Ascending aorta (tissue), 2 donors: ENCODE measurements around the gene NDEL1. TPM values are rescaled to one million over a fixed set of nuclear protein-coding genes. Genes with fewer than 3 reads are reported as not detected.

Experiments
- DNase-seq, 2 donors: peaks; one replicate each; pipeline ENCODE4 v3.0.0-alpha.2; 2019; ENCODE audit warnings: low spot score in 2 of 2
- H3K27ac ChIP-seq, 2 donors: fragments of 200-600 bp; sonication (generic); one replicate each; pipeline ENCODE4 v1.5.1; 2016 to 2017; ENCODE audit warnings: mild to moderate bottlenecking in 1 of 2
- H3K27me3 ChIP-seq: fragments of 200-600 bp; sonication (generic); one replicate; pipeline ENCODE4 v1.5.1; 2017
- H3K36me3 ChIP-seq, 2 donors: fragments of 200-600 bp; sonication (generic); one replicate each; pipeline ENCODE4 v1.5.1; 2016
- H3K4me1 ChIP-seq, 2 donors: fragments of 200-600 bp; sonication (generic); one replicate each; pipeline ENCODE4 v1.5.1; 2016 to 2017; ENCODE audit warnings: mild to moderate bottlenecking in 1 of 2
- H3K4me3 ChIP-seq, 2 donors: fragments of 200-600 bp; sonication (generic); one replicate each; pipeline ENCODE4 v1.5.1; 2016 to 2017; ENCODE audit warnings: mild to moderate bottlenecking in 1 of 2
- H3K9me3 ChIP-seq, 2 donors: fragments of 200-600 bp; sonication (generic); one replicate each; pipeline ENCODE4 v1.5.1; 2016
- intact Hi-C: fragments of 100-400 bp; cut with DNase I; formaldehyde crosslinking; loops from one replicate; pipeline ENCODE4 v1.15.1; 2023
- total RNA-seq: library from RNA; depleted of rRNA; stranded (reverse); fragments of >200 nt; gene quantifications from one replicate; pipeline ENCODE4 v1.1.0, GENCODE V29; 2016
- TF ChIP-seq, protein P1 (sequence below), 3 experiments: fragments of 200-600 bp in 2 of 3; fragments of 450-650 bp in 1 of 3; sonication (generic) in 2 of 3; IDR thresholded peaks; one replicate each; pipeline ENCODE4 v1.5.1; 2016 to 2019; ENCODE audit warnings: antibody characterized with exemption in 3 of 3, mild to moderate bottlenecking in 1 of 3, moderate library complexity in 1 of 3

NDEL1 gene
- total RNA-seq, 1 donor from 2014 or later, result 103 TPM

- intact Hi-C loops, result loop anchor here (5.0 kb wide), 2 partner anchors 38 to 42 kb away; no protein-coding TSS in a partner anchor
- peaks cover 89 to 97% of the 10 kb centered on the region in 2 donors for H3K36me3 ChIP-seq
- no peaks in the 10 kb centered on the region for H3K9me3 ChIP-seq
- peak overlapping the region; percentile 68 to 77 for H3K27ac ChIP-seq
- H3K4me1 ChIP-seq, result peaks cover 5 to 16% of the 10 kb centered on the region in 2 donors
- no peak for DNase-seq
- no peaks in the 10 kb centered on the region for H3K27me3 ChIP-seq
- TF ChIP-seq, protein P1, sequence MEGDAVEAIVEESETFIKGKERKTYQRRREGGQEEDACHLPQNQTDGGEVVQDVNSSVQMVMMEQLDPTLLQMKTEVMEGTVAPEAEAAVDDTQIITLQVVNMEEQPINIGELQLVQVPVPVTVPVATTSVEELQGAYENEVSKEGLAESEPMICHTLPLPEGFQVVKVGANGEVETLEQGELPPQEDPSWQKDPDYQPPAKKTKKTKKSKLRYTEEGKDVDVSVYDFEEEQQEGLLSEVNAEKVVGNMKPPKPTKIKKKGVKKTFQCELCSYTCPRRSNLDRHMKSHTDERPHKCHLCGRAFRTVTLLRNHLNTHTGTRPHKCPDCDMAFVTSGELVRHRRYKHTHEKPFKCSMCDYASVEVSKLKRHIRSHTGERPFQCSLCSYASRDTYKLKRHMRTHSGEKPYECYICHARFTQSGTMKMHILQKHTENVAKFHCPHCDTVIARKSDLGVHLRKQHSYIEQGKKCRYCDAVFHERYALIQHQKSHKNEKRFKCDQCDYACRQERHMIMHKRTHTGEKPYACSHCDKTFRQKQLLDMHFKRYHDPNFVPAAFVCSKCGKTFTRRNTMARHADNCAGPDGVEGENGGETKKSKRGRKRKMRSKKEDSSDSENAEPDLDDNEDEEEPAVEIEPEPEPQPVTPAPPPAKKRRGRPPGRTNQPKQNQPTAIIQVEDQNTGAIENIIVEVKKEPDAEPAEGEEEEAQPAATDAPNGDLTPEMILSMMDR (IDR thresholded peaks at IDR 0.05), result no peak
- no peak overlapping the region for H3K4me3 ChIP-seq
Observed at GRCh38 chr17:8514801-8515200, 79.1 kb downstream of the NDEL1 start.

Other genes starting within 250 kb of the NDEL1 start
- gene BORCS6, start 245.7 kb upstream of the NDEL1 start, total RNA-seq, result 29.5 TPM
- gene AURKB, start 225.3 kb upstream of the NDEL1 start, total RNA-seq, result not detected
- gene CTC1, start 187.8 kb upstream of the NDEL1 start, total RNA-seq, result 18.8 TPM
- 108 TPM for gene PFAS, start 186.6 kb upstream of the NDEL1 start, total RNA-seq
- gene RANGRF, start 147.2 kb upstream of the NDEL1 start, total RNA-seq, result 15.5 TPM
- gene SLC25A35, start 140.5 kb upstream of the NDEL1 start, total RNA-seq, result 0.53 TPM
- 321 TPM for gene ARHGEF15, start 125.6 kb upstream of the NDEL1 start, total RNA-seq
- not detected for gene ODF4, start 96.0 kb upstream of the NDEL1 start, total RNA-seq
- 1,547 TPM for gene RPL26, start 52.7 kb upstream of the NDEL1 start, total RNA-seq
- not detected for gene RNF222, start 38.1 kb upstream of the NDEL1 start, total RNA-seq
- 378 TPM for gene MYH10, start 194.8 kb downstream of the NDEL1 start, total RNA-seq